Omental fat pad (tissue), 4 donors: Measurements from ENCODE around the gene GALNT18. TPM values are rescaled to one million over a fixed set of nuclear protein-coding genes. Genes with fewer than 3 reads are reported as not detected.

Experiments
- ATAC-seq: fragments of 150-250 bp; one replicate; pipeline ENCODE4 v1.9.1; 2016; ENCODE audit warnings: mild to moderate bottlenecking, moderate library complexity; ENCODE audit not compliant: low FRiP score
- DNase-seq: peaks from one replicate; pipeline ENCODE4 v3.0.0-alpha.2; 2019; ENCODE audit warnings: low spot score
- total RNA-seq, 4 donors: library from RNA; depleted of rRNA; stranded (reverse); fragments of >200 nt; gene quantifications; one replicate each; pipeline ENCODE4 v1.1.0, GENCODE V29; 2016
- TF ChIP-seq, protein P1 (sequence below), 3 donors: fragments of 450-650 bp; IDR thresholded peaks; one replicate each; pipeline ENCODE4 v1.5.1; 2016 to 2017; ENCODE audit warnings: antibody characterized with exemption in 3 of 3, mild to moderate bottlenecking in 3 of 3, moderate library complexity in 2 of 3

Gene GALNT18
- total RNA-seq, 4 donors from 2014 or later = 21.0 to 47.4 (median 35.7) TPM

- no peak for DNase-seq
- TF ChIP-seq, protein P1, sequence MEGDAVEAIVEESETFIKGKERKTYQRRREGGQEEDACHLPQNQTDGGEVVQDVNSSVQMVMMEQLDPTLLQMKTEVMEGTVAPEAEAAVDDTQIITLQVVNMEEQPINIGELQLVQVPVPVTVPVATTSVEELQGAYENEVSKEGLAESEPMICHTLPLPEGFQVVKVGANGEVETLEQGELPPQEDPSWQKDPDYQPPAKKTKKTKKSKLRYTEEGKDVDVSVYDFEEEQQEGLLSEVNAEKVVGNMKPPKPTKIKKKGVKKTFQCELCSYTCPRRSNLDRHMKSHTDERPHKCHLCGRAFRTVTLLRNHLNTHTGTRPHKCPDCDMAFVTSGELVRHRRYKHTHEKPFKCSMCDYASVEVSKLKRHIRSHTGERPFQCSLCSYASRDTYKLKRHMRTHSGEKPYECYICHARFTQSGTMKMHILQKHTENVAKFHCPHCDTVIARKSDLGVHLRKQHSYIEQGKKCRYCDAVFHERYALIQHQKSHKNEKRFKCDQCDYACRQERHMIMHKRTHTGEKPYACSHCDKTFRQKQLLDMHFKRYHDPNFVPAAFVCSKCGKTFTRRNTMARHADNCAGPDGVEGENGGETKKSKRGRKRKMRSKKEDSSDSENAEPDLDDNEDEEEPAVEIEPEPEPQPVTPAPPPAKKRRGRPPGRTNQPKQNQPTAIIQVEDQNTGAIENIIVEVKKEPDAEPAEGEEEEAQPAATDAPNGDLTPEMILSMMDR (IDR thresholded peaks at IDR 0.05) = no peak
Measured at GRCh38 chr11:11583801-11584529, 37.8 kb downstream of the GALNT18 start.

GRCh38 chr11:11582011-11582701, 39.6 kb downstream of the GALNT18 start:
- TF ChIP-seq, protein P1 (IDR thresholded peaks at IDR 0.05) = no peak

More at GRCh38 chr11:11583801-11584529, 37.8 kb downstream of the GALNT18 start:
- ATAC-seq = no peak

GRCh38 chr11:11581481-11581880, 40.3 kb downstream of the GALNT18 start:
- DNase-seq = no peak
- ATAC-seq = no peak
- TF ChIP-seq, protein P1 (IDR thresholded peaks at IDR 0.05) = no peak

More at GRCh38 chr11:11582011-11582701, 39.6 kb downstream of the GALNT18 start:
- no peak for DNase-seq
- no peak for ATAC-seq

DNA sequence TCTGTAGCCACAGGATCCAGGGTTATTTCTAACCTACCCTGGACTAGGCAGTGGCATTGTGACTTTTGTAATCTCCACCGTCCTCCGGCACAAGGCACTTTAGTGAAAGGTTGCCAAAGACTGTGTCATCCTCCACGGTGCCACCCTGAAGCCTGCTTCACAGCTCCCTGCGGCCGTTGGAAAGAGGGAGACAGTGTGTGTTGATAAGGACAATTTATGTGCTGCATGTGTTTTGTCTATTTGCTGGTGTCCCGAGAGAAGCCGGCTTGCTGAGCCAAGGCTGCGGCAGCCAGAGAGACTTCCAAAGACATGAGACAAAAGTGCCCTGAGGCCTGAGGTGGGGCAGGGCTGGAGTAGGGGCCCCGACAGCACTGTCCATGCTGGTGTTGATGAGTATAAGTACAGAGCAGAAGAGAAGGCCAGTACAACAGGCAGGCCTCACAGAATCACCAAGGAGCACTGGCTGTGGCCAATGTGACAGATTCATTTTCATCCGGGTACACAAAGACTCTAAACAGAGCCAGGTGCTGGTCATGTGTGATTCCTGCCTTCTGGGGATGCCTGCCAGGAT, 40.9 kb downstream of the GALNT18 start:
- no peak for ATAC-seq
- no peak for DNase-seq
- TF ChIP-seq, protein P1 (IDR thresholded peaks at IDR 0.05) = no peak

GRCh38 chr11:11580012-11580411, 41.8 kb downstream of the GALNT18 start:
- ATAC-seq (no peak), DNase-seq (no peak)
- TF ChIP-seq, protein P1 (IDR thresholded peaks at IDR 0.05) = no peak

DNA sequence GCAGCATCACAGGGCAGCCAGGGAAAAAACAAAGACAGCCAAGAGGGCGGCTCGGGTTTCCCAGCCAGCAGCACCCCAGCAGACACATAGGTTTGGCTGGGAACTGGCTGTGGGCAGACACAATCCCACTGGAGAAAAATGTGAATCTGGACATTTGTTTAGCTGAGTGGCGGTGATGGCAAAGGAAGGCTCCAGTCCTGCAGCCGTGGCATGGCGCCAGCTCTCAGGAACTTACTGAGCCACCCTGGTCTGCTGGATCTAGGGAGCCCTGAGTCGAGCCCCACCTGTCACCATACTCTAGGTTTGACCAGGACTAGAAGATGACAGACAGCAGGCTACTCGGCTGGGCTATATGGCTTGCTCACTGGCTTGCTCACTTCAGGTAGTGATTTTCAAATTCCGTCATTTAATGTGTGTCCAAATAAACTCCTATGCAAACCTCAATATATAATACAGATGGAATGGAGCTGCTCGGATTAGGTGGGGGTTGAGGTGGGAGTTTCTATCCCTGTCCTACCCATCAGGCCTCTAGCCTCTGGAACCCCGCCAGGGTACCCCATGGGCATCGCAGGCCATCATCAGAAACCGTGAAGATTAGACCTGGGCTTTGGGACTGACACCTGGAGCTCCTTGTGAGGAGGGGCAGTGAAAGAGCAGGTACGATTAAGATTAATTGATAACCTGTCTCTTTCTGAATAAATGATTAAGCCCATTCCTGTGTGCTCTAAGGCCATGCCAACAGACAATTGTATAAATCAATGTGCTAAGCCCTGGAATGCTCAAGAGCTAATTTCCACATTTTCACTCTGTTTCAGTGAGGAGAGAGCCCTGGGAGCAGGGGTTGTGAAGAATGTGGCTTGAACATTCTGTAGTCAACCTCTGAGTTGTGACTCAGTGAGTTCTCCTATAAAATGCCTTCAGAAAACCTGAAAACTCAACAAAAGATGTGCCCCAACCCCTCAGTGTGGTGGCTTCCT, 42.5 kb downstream of the GALNT18 start:
- TF ChIP-seq, protein P1 (IDR thresholded peaks at IDR 0.05) = no peak
- ATAC-seq (no peak), DNase-seq (no peak)
